WTC11 (cell line): ENCODE data around the gene GLT6D1. TPM values are rescaled to one million over a fixed set of nuclear protein-coding genes. Genes with fewer than 3 reads are reported as not detected.

Experiments
- ATAC-seq: fragments of 200-7000 bp; cut with Tn5 transposase; 2 replicates; pipeline ENCODE4 v1.10.0; 2021; ENCODE audit warnings: mild to moderate bottlenecking, moderate library complexity
- CTCF ChIA-PET: fragments of 300-600 bp; sonication (Branson Sonifier 250); formaldehyde crosslinking; loops from one replicate; lab custom pipeline; 2021; ENCODE audit warnings: antibody characterized with exemption; lab: Charles Lee
- POLR2A ChIA-PET: fragments of 350-600 bp; sonication (Branson Sonifier 250); formaldehyde crosslinking; loops from one replicate; lab custom pipeline; 2021; ENCODE audit warnings: antibody characterized with exemption; lab: Charles Lee
- DNase-seq: peaks from one replicate; pipeline ENCODE4 v3.0.0; 2021; ENCODE audit warnings: low spot score
- H3K27ac Mint-ChIP-seq: 2 replicates; pipeline ENCODE4 v1.8.0; 2021; ENCODE audit warnings: mixed read lengths
- H3K27me3 Mint-ChIP-seq: 2 replicates; pipeline ENCODE4 v1.8.0; 2021; ENCODE audit warnings: low read depth, mild to moderate bottlenecking, moderate library complexity, mixed read lengths
- H3K36me3 Mint-ChIP-seq: 2 replicates; pipeline ENCODE4 v1.8.0; 2021; ENCODE audit warnings: mixed read lengths
- H3K4me1 Mint-ChIP-seq: 2 replicates; pipeline ENCODE4 v1.8.0; 2022; ENCODE audit warnings: mixed read lengths
- H3K4me3 Mint-ChIP-seq: 2 replicates; pipeline ENCODE4 v1.8.0; 2021; ENCODE audit warnings: mild to moderate bottlenecking, moderate library complexity, mixed read lengths
- H3K9me3 Mint-ChIP-seq: 2 replicates; pipeline ENCODE4 v1.8.0; 2021; ENCODE audit warnings: mixed read lengths
- CREB1 ChIP-seq: sonication (generic); formaldehyde crosslinking; IDR thresholded peaks from 2 replicates; pipeline ENCODE4 v1.8.0; 2023; ENCODE audit warnings: mild to moderate bottlenecking, missing genetic modification reagents
- ELF4 ChIP-seq: sonication (generic); formaldehyde crosslinking; IDR thresholded peaks from 2 replicates; pipeline ENCODE4 v1.8.1; 2022; ENCODE audit warnings: low read depth, mild to moderate bottlenecking, moderate library complexity, missing genetic modification reagents
- EMX1 ChIP-seq: fragments of 250-450 bp; sonication (Bioruptor Pico); IDR thresholded peaks from 2 replicates; pipeline ENCODE4 v1.8.0; 2021; ENCODE audit warnings: mild to moderate bottlenecking
- ESRRA ChIP-seq: sonication (generic); formaldehyde crosslinking; IDR thresholded peaks from 2 replicates; pipeline ENCODE4 v1.8.1; 2022; ENCODE audit warnings: mild to moderate bottlenecking, missing genetic modification reagents, borderline replicate concordance
- ETV6 ChIP-seq: sonication (generic); formaldehyde crosslinking; IDR thresholded peaks from 2 replicates; pipeline ENCODE4 v1.8.1; 2022; ENCODE audit warnings: mild to moderate bottlenecking, missing genetic modification reagents
- FOXJ3 ChIP-seq: sonication (generic); formaldehyde crosslinking; IDR thresholded peaks from 2 replicates; pipeline ENCODE4 v1.9.0; 2021; ENCODE audit warnings: missing genetic modification reagents, mild to moderate bottlenecking, borderline replicate concordance
- FOXK1 ChIP-seq: sonication (generic); formaldehyde crosslinking; IDR thresholded peaks from 2 replicates; pipeline ENCODE4 v1.8.0; 2022; ENCODE audit warnings: mild to moderate bottlenecking, moderate library complexity, missing genetic modification reagents
- GRHL2 ChIP-seq: fragments of 250-450 bp; sonication (Bioruptor Pico); IDR thresholded peaks from 2 replicates; pipeline ENCODE4 v1.8.0; 2022; ENCODE audit warnings: mild to moderate bottlenecking, moderate library complexity; ENCODE audit not compliant: insufficient replicate concordance, severe bottlenecking
- GTF2I ChIP-seq: fragments of 250-450 bp; sonication (Bioruptor Pico); conservative IDR thresholded peaks from 2 replicates; pipeline ENCODE4 v1.4.0; 2021; ENCODE audit warnings: mild to moderate bottlenecking
- HMGA2 ChIP-seq: fragments of 250-450 bp; sonication (Bioruptor Pico); IDR thresholded peaks from 2 replicates; pipeline ENCODE4 v1.4.0; 2021; ENCODE audit warnings: mild to moderate bottlenecking, moderate library complexity
- JAZF1 ChIP-seq: fragments of 250-450 bp; sonication (Bioruptor Pico); IDR thresholded peaks from 2 replicates; pipeline ENCODE4 v1.9.0; 2021; ENCODE audit warnings: moderate library complexity, mild to moderate bottlenecking, inconsistent platforms
- KAT7 ChIP-seq: sonication (generic); formaldehyde crosslinking; IDR thresholded peaks from 2 replicates; pipeline ENCODE4 v1.8.1; 2023; ENCODE audit warnings: missing genetic modification reagents, mild to moderate bottlenecking, borderline replicate concordance
- NFATC4 ChIP-seq: fragments of 250-450 bp; sonication (Bioruptor Pico); IDR thresholded peaks from 2 replicates; pipeline ENCODE4 v1.9.0; 2021; ENCODE audit warnings: mild to moderate bottlenecking
- NFYB ChIP-seq: sonication (generic); formaldehyde crosslinking; conservative IDR thresholded peaks from 2 replicates; pipeline ENCODE4 v1.8.0; 2022; ENCODE audit warnings: low read depth, missing genetic modification reagents
- SMAD4 ChIP-seq: sonication (generic); formaldehyde crosslinking; IDR thresholded peaks from 2 replicates; pipeline ENCODE4 v1.8.0; 2022; ENCODE audit warnings: mild to moderate bottlenecking, missing genetic modification reagents
- TEAD1 ChIP-seq: sonication (generic); formaldehyde crosslinking; IDR thresholded peaks from 2 replicates; pipeline ENCODE4 v1.8.0; 2022; ENCODE audit warnings: mild to moderate bottlenecking, missing genetic modification reagents
- ZNF219 ChIP-seq: sonication (generic); formaldehyde crosslinking; IDR thresholded peaks from 2 replicates; pipeline ENCODE4 v1.8.0; 2023; ENCODE audit warnings: missing genetic modification reagents, mild to moderate bottlenecking, borderline replicate concordance
- total RNA-seq: library from RNA; stranded (reverse); gene quantifications from 3 replicates; pipeline ENCODE4 v1.2.3, GENCODE V29; 2021
- TF ChIP-seq, protein P1 (sequence below): fragments of 250-450 bp; sonication (Bioruptor Pico); IDR thresholded peaks from 2 replicates; pipeline ENCODE4 v2.1.2; 2022; ENCODE audit warnings: mild to moderate bottlenecking, moderate library complexity
- TF ChIP-seq, protein P2 (sequence below): sonication (generic); formaldehyde crosslinking; IDR thresholded peaks from 2 replicates; pipeline ENCODE4 v1.8.1; 2023; ENCODE audit warnings: mild to moderate bottlenecking, missing genetic modification reagents, moderate library complexity
- TF ChIP-seq, protein P3 (sequence below): sonication (generic); formaldehyde crosslinking; IDR thresholded peaks from 2 replicates; pipeline ENCODE4 v1.8.0; 2022; ENCODE audit warnings: missing genetic modification reagents
- TF ChIP-seq, protein P4 (sequence below): sonication (generic); formaldehyde crosslinking; IDR thresholded peaks from 2 replicates; pipeline ENCODE4 v1.8.0; 2022; ENCODE audit warnings: mild to moderate bottlenecking, missing genetic modification reagents
- TF ChIP-seq, protein P5 (sequence below): fragments of 250-450 bp; sonication (Bioruptor Pico); IDR thresholded peaks from 2 replicates; pipeline ENCODE4 v1.8.0; 2021; ENCODE audit warnings: mild to moderate bottlenecking
- TF ChIP-seq, protein P6 (sequence below): sonication (generic); formaldehyde crosslinking; conservative IDR thresholded peaks from 2 replicates; pipeline ENCODE4 v1.8.1; 2023; ENCODE audit warnings: mild to moderate bottlenecking, low read depth, missing genetic modification reagents, moderate library complexity

Gene GLT6D1
- total RNA-seq, 1 experiment from 2014 or later = 0.37 TPM

DNA sequence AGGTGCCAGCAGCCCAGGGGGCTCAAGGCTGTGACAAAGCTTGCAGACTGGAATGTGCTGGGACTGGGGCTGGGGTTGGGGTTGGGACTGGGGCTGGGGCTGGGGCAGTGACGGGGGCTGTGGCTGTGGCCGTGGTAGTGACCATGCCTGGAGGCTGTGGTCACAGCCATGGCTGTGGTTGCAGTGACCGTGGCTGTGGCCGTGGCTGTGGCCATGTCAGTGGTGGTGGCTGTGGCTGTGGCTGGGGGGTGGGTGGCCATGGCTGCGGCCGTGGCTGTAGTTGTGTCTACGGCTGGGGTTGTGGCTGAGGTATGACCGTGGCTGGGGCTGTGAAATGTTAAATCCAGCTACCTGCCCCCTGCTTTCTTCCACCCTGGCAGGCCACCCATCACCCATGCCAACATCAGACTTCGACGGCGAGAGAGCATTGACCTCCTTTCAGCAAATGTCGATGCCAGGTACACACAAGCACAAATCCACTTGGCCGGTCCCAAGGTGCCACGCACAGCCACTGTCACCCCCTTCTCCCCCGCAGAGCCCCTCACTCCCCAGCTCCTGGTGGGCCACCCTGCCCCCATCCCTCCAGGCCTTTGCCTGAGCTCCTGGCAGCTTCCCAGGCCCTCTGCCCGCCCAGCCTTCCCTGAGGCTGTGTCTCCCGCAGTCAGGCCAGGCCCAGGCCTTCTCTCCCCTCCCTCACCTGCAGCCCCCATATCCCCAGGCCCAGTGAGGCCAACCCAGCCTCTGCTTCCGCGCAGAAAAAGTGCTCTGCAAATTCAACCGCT is 39.1 kb upstream of the GLT6D1 start (continued):
- TF ChIP-seq, protein P1, sequence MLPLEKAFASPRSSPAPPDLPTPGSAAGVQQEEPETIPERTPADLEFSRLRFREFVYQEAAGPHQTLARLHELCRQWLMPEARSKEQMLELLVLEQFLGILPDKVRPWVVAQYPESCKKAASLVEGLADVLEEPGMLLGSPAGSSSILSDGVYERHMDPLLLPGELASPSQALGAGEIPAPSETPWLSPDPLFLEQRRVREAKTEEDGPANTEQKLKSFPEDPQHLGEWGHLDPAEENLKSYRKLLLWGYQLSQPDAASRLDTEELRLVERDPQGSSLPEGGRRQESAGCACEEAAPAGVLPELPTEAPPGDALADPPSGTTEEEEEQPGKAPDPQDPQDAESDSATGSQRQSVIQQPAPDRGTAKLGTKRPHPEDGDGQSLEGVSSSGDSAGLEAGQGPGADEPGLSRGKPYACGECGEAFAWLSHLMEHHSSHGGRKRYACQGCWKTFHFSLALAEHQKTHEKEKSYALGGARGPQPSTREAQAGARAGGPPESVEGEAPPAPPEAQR (CRISPR knock-in tag) = no peak
- TF ChIP-seq, protein P2, sequence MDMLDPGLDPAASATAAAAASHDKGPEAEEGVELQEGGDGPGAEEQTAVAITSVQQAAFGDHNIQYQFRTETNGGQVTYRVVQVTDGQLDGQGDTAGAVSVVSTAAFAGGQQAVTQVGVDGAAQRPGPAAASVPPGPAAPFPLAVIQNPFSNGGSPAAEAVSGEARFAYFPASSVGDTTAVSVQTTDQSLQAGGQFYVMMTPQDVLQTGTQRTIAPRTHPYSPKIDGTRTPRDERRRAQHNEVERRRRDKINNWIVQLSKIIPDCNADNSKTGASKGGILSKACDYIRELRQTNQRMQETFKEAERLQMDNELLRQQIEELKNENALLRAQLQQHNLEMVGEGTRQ = no peak
- TF ChIP-seq FOXJ3 (CRISPR knock-in tag) = no peak
- TF ChIP-seq, protein P3, sequence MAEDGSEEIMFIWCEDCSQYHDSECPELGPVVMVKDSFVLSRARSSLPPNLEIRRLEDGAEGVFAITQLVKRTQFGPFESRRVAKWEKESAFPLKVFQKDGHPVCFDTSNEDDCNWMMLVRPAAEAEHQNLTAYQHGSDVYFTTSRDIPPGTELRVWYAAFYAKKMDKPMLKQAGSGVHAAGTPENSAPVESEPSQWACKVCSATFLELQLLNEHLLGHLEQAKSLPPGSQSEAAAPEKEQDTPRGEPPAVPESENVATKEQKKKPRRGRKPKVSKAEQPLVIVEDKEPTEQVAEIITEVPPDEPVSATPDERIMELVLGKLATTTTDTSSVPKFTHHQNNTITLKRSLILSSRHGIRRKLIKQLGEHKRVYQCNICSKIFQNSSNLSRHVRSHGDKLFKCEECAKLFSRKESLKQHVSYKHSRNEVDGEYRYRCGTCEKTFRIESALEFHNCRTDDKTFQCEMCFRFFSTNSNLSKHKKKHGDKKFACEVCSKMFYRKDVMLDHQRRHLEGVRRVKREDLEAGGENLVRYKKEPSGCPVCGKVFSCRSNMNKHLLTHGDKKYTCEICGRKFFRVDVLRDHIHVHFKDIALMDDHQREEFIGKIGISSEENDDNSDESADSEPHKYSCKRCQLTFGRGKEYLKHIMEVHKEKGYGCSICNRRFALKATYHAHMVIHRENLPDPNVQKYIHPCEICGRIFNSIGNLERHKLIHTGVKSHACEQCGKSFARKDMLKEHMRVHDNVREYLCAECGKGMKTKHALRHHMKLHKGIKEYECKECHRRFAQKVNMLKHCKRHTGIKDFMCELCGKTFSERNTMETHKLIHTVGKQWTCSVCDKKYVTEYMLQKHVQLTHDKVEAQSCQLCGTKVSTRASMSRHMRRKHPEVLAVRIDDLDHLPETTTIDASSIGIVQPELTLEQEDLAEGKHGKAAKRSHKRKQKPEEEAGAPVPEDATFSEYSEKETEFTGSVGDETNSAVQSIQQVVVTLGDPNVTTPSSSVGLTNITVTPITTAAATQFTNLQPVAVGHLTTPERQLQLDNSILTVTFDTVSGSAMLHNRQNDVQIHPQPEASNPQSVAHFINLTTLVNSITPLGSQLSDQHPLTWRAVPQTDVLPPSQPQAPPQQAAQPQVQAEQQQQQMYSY (CRISPR knock-in tag) = no peak
- TF ChIP-seq CREB1 (CRISPR knock-in tag) = no peak
- TF ChIP-seq GTF2I (CRISPR knock-in tag) = no peak
- no peak for TF ChIP-seq TEAD1
- no peak for TF ChIP-seq ELF4
- no peak for TF ChIP-seq SMAD4 (CRISPR knock-in tag)
- no peak for TF ChIP-seq HMGA2 (CRISPR knock-in tag)

DNA sequence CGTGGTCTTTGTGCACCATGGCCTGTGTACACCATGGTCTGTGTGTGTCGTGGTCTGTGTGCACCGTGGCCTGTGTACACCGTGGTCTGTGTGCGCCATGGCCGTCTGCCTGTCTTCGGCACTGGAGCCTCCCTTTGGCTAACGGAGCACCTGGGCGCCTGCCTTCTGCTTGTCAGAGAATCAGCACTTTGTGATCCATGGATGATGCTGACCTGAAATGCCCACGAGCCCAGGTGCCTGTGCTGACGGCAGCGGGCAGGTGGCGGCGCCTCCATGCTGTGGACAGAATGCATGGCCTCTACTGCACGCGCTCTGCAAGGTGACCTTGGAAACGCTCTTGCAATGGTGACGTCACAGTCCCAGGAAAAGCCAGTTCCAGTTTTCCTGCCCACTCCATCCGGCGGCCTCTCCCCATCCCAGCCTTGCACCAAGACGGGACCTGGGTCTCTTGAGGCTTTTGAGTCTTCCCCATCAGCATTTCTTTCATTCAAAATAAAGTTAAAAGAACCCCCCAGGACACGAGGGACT is 38.4 kb upstream of the GLT6D1 start:
- no peaks in the 10 kb centered on the region; the same call in 1 of the 2 replicates for H3K27me3 Mint-ChIP-seq
- ATAC-seq (no peak), DNase-seq (no peak)
- peaks cover 3% of the 10 kb centered on the region; the same call in 1 of the 2 replicates for H3K9me3 Mint-ChIP-seq
- TF ChIP-seq ETV6 = no peak
- TF ChIP-seq NFATC4 = no peak
- TF ChIP-seq FOXK1 (CRISPR knock-in tag) = no peak
- TF ChIP-seq JAZF1 (CRISPR knock-in tag) = no peak
- CTCF ChIA-PET = no interaction called here
- H3K4me3 Mint-ChIP-seq = no peak overlapping the region
- POLR2A ChIA-PET = interaction anchor here (0.8 kb wide), 1 partner anchor 29 kb away, joined by 3 read pairs; no protein-coding TSS in a partner anchor
- H3K36me3 Mint-ChIP-seq = no peaks in the 10 kb centered on the region
- H3K27ac Mint-ChIP-seq = no peak overlapping the region
- H3K4me1 Mint-ChIP-seq = peaks cover 24% of the 10 kb centered on the region

DNA sequence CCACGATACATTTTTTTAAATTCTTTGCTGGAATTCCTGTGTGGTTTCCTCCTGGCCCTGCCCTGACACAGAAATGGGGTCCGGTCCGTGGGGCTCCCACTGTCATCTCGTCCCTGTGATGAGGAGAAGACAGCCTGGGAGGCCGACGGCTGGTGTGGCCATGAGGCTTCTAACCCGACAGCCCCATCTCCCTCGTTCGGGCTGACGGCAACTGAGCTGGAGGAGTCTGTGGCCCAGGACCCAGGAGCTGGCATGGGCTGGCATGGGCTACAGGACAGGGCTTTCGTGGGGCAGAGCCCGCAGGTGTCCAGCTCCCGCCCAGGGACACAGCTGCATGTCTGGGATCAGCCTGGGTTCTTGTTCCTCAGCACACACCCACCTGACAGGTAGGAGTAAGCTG is 37.6 kb upstream of the GLT6D1 start:
- Mint-ChIP-seq H3K27ac (no peak overlapping the region), H3K4me1 (peaks cover 20% of the 10 kb centered on the region), H3K36me3 (no peaks in the 10 kb centered on the region), H3K9me3 (peaks cover 3% of the 10 kb centered on the region; the same call in 1 of the 2 replicates), H3K27me3 (no peaks in the 10 kb centered on the region; the same call in 1 of the 2 replicates), H3K4me3 (no peak overlapping the region)
- TF ChIP-seq, protein P4, sequence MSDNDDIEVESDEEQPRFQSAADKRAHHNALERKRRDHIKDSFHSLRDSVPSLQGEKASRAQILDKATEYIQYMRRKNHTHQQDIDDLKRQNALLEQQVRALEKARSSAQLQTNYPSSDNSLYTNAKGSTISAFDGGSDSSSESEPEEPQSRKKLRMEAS (CRISPR knock-in tag) = no peak
- TF ChIP-seq ZNF219 (CRISPR knock-in tag) (no peak), KAT7 (CRISPR knock-in tag) (no peak), EMX1 (CRISPR knock-in tag) (no peak), GRHL2 (no peak), ESRRA (no peak), NFYB (CRISPR knock-in tag) (no peak)
- TF ChIP-seq, protein P5, sequence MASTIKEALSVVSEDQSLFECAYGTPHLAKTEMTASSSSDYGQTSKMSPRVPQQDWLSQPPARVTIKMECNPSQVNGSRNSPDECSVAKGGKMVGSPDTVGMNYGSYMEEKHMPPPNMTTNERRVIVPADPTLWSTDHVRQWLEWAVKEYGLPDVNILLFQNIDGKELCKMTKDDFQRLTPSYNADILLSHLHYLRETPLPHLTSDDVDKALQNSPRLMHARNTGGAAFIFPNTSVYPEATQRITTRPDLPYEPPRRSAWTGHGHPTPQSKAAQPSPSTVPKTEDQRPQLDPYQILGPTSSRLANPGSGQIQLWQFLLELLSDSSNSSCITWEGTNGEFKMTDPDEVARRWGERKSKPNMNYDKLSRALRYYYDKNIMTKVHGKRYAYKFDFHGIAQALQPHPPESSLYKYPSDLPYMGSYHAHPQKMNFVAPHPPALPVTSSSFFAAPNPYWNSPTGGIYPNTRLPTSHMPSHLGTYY (CRISPR knock-in tag) = no peak
- TF ChIP-seq, protein P6, sequence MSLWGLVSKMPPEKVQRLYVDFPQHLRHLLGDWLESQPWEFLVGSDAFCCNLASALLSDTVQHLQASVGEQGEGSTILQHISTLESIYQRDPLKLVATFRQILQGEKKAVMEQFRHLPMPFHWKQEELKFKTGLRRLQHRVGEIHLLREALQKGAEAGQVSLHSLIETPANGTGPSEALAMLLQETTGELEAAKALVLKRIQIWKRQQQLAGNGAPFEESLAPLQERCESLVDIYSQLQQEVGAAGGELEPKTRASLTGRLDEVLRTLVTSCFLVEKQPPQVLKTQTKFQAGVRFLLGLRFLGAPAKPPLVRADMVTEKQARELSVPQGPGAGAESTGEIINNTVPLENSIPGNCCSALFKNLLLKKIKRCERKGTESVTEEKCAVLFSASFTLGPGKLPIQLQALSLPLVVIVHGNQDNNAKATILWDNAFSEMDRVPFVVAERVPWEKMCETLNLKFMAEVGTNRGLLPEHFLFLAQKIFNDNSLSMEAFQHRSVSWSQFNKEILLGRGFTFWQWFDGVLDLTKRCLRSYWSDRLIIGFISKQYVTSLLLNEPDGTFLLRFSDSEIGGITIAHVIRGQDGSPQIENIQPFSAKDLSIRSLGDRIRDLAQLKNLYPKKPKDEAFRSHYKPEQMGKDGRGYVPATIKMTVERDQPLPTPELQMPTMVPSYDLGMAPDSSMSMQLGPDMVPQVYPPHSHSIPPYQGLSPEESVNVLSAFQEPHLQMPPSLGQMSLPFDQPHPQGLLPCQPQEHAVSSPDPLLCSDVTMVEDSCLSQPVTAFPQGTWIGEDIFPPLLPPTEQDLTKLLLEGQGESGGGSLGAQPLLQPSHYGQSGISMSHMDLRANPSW (CRISPR knock-in tag) = no peak
- ChIA-PET POLR2A (no interaction called here), CTCF (no interaction called here)
- DNase-seq (no peak), ATAC-seq (no peak)
